GM12878 (cell line): ENCODE results near the gene TUBGCP2. TPM values are rescaled to one million over a fixed set of nuclear protein-coding genes. Genes with fewer than 3 reads are reported as not detected.
A peak's percentile ranks its signal among the peaks of the same experiment; 100 is the strongest.

ENCODE experiments used
- ATAC-seq: fragments of 200-7000 bp; cut with Tn5 transposase; 3 replicates; pipeline ENCODE4 v1.9.1; 2020; ENCODE audit warnings: mild to moderate bottlenecking, moderate library complexity
- BruUV-seq: library from RNA; stranded (reverse); fragments of 400-500 nt; replicated peaks from 2 replicates; lab custom pipeline; 2021; lab: Mats Ljungman, UMichigan
- CTCF ChIA-PET: fragments of 300-600 bp; sonication (Branson Sonifier 250); formaldehyde crosslinking; extraction: SDS; loops from one replicate; lab custom pipeline; 2021; ENCODE audit warnings: inconsistent platforms; lab: Yijun Ruan, JAX
- POLR2A ChIA-PET: fragments of 350-600 bp; formaldehyde crosslinking; extraction: SDS; loops from one replicate; lab custom pipeline; 2021; ENCODE audit warnings: inconsistent platforms; lab: Charles Lee
- RAD21 ChIA-PET: fragments of 300-600 bp; sonication (Branson Sonifier 250); formaldehyde crosslinking; loops from one replicate; lab custom pipeline; 2023; ENCODE audit warnings: antibody characterized with exemption; ENCODE audit not compliant: unreplicated experiment; lab: Charles Lee
- SMC1A ChIA-PET: fragments of 300-600 bp; sonication (Branson Sonifier 250); formaldehyde crosslinking; loops from one replicate; lab custom pipeline; 2023; ENCODE audit not compliant: unreplicated experiment, uncharacterized antibody; lab: Charles Lee
- DNase-seq: peaks from one replicate; pipeline ENCODE4 v3.0.0-alpha.2; 2011; ENCODE audit warnings: low read depth, low spot score
- FAIRE-seq: peaks from 3 replicates; lab custom pipeline; 2011; peaks lifted over from hg19 to GRCh38; lab: Jason Lieb, UNC
- H2AFZ ChIP-seq: 2 replicates; pipeline ENCODE4 v1.6.0; 2011; ENCODE audit warnings: low read depth, low read length, control low read depth; ENCODE audit not compliant: control insufficient read depth
- H3K27ac ChIP-seq: 2 replicates; pipeline ENCODE4 v1.5.1; 2011; ENCODE audit warnings: control low read depth; ENCODE audit not compliant: control insufficient read depth, insufficient read depth
- H3K27me3 ChIP-seq, 2 experiments: replicated peaks in 1 of 2; 2 replicates each; pipeline versions ENCODE4 v1.6.0 to v1.6.1; 2011; ENCODE audit warnings: low read length in 1 of 2; ENCODE audit not compliant: control insufficient read depth in 2 of 2, insufficient read depth in 2 of 2
- H3K36me3 ChIP-seq, 2 experiments: 2 replicates each; pipeline ENCODE4 v1.5.1; 2011; ENCODE audit warnings: low read length in 1 of 2; ENCODE audit not compliant: control insufficient read depth in 2 of 2, insufficient read depth in 2 of 2
- H3K4me1 ChIP-seq: 2 replicates; pipeline ENCODE4 v1.6.1; 2011; ENCODE audit warnings: mild to moderate bottlenecking, low read length, moderate library complexity, mixed read lengths; ENCODE audit not compliant: control insufficient read depth, insufficient read depth
- H3K4me2 ChIP-seq: 2 replicates; pipeline ENCODE4 v1.6.0; 2011; ENCODE audit warnings: control low read depth; ENCODE audit not compliant: control insufficient read depth, insufficient read depth
- H3K4me3 ChIP-seq: fragments of 200-600 bp; sonication (generic); 2 replicates; pipeline ENCODE4 v1.5.1; 2016
- H3K79me2 ChIP-seq: 2 replicates; pipeline ENCODE4 v1.6.0; 2011; ENCODE audit warnings: low read length; ENCODE audit not compliant: control insufficient read depth, insufficient read depth
- H3K9ac ChIP-seq: 2 replicates; pipeline ENCODE4 v1.8.0; 2011; ENCODE audit warnings: low read length, control low read depth, mixed read lengths; ENCODE audit not compliant: control insufficient read depth, insufficient read depth
- H3K9me3 ChIP-seq: replicated peaks from 3 replicates; pipeline ENCODE4 v1.5.1; 2011; ENCODE audit warnings: mild to moderate bottlenecking, low read length; ENCODE audit not compliant: control insufficient read depth, insufficient read depth
- H4K20me1 ChIP-seq: 2 replicates; pipeline ENCODE4 v1.6.0; 2011; ENCODE audit not compliant: control insufficient read depth, insufficient read depth
- ASH2L ChIP-seq: fragments of 300-600, 200-600 bp; sonication (generic); IDR thresholded peaks from 2 replicates; pipeline ENCODE4 v1.6.1; 2017; ENCODE audit warnings: low read depth, mild to moderate bottlenecking, borderline replicate concordance
- BHLHE40 ChIP-seq, 2 experiments: fragments of 450-650 bp in 1 of 2; IDR thresholded peaks; 2 replicates each; pipeline ENCODE4 v1.6.1; 2011 to 2017; ENCODE audit warnings: low read depth in 2 of 2, borderline replicate concordance in 1 of 2, improper control_type of control experiment in 1 of 2, low read length in 1 of 2, mild to moderate bottlenecking in 1 of 2
- CBX3 ChIP-seq: fragments of 200-600 bp; sonication (generic); IDR thresholded peaks from 2 replicates; pipeline ENCODE4 v1.6.1; 2016; ENCODE audit warnings: low read depth, borderline replicate concordance
- EED ChIP-seq: sonication (generic); IDR thresholded peaks from 2 replicates; pipeline ENCODE4 v1.6.1; 2016; ENCODE audit warnings: antibody characterized with exemption, low read depth
- ESRRA ChIP-seq: IDR thresholded peaks from 2 replicates; pipeline ENCODE4 v1.6.1; 2012; ENCODE audit warnings: mild to moderate bottlenecking, low read length, improper control_type of control experiment
- GATAD2B ChIP-seq: fragments of 450-650 bp; conservative IDR thresholded peaks from 2 replicates; pipeline ENCODE4 v1.6.1; 2017; ENCODE audit warnings: low read depth, mild to moderate bottlenecking, moderate library complexity
- HDAC6 ChIP-seq: fragments of 200-600 bp; sonication (generic); IDR thresholded peaks from one replicate; pipeline ENCODE4 v1.8.0; 2017; ENCODE audit warnings: antibody characterized with exemption; ENCODE audit not compliant: unreplicated experiment
- MEF2B ChIP-seq: fragments of 450-650 bp; IDR thresholded peaks from 2 replicates; pipeline ENCODE4 v1.6.1; 2018; ENCODE audit warnings: mild to moderate bottlenecking, moderate library complexity; ENCODE audit not compliant: partially characterized antibody, poor library complexity, severe bottlenecking
- NFYB ChIP-seq: IDR thresholded peaks from 2 replicates; pipeline ENCODE4 v1.6.1; 2011; ENCODE audit warnings: low read depth, mild to moderate bottlenecking, low read length, improper control_type of control experiment, moderate library complexity; ENCODE audit not compliant: insufficient read depth
- PAX5 ChIP-seq: IDR thresholded peaks from 2 replicates; pipeline ENCODE4 v1.6.1; 2011; ENCODE audit warnings: low read depth, low read length, borderline replicate concordance
- POLR2A ChIP-seq: IDR thresholded peaks from 2 replicates; pipeline ENCODE4 v1.6.1; 2011; ENCODE audit warnings: low read depth, mild to moderate bottlenecking, low read length
- POLR2AphosphoS5 ChIP-seq: IDR thresholded peaks from 2 replicates; pipeline ENCODE4 v1.6.1; 2011; ENCODE audit warnings: mild to moderate bottlenecking, low read length, inconsistent platforms
- POU2F2 ChIP-seq: IDR thresholded peaks from 3 replicates; pipeline ENCODE4 v1.6.1; 2011; ENCODE audit warnings: low read depth, mild to moderate bottlenecking, low read length, borderline replicate concordance
- SREBF1 ChIP-seq: IDR thresholded peaks from 2 replicates; pipeline ENCODE4 v1.6.1; 2012; ENCODE audit warnings: mild to moderate bottlenecking, low read length
- SREBF2 ChIP-seq: IDR thresholded peaks from 2 replicates; pipeline ENCODE4 v1.6.1; 2012; ENCODE audit warnings: mild to moderate bottlenecking, low read length
- ZNF274 ChIP-seq: IDR thresholded peaks from one replicate; pipeline ENCODE4 v1.8.0; 2011; ENCODE audit not compliant: insufficient read length, insufficient read depth
- WGBS: methylation state at CpG from one replicate; pipeline ENCODE4 v1.1.6; 2016; ENCODE audit warnings: low lambda C conversion rate; ENCODE audit not compliant: insufficient replicate concordance, insufficient coverage; ENCODE audit errors: missing lambda C conversion rate; 5-methylcytosine and 5-hydroxymethylcytosine counted together
- in situ Hi-C: fragments of 300-500 bp; cut with MboI; formaldehyde crosslinking; loops from 9 replicates; pipeline ENCODE4 v1.14.3; 2018; ENCODE audit warnings: mixed read lengths
- intact Hi-C: fragments of 100-400 bp; cut with micrococcal nuclease; formaldehyde crosslinking; loops from one replicate; pipeline ENCODE4 v1.14.2; 2022; ENCODE audit not compliant: unreplicated experiment
- polyA plus RNA-seq, 11 experiments: library from polyadenylated mRNA; depleted of rRNA in 4 of 11; unstranded in 6 of 11; stranded (reverse) in 5 of 11; fragments of >200 nt; fragmentation: Nextera tagmentation in 4 of 11; fragmentation: Illumina TruSeq in 1 of 11; extraction: Ambion mirVana in 4 of 11; extraction: Trizol in 1 of 11; gene quantifications; 1 replicate in 1 of 11; 2 replicates in 10 of 11; pipeline versions ENCODE4 v1.2.1 to v1.2.3, GENCODE V29; 2011 to 2016; ENCODE audit warnings: inconsistent platforms in 2 of 11, missing spikeins in 2 of 11, low read depth in 1 of 11
- total RNA-seq, 4 experiments: library from RNA; depleted of rRNA in 3 of 4; stranded (reverse); fragments of >200 nt in 3 of 4; fragmentation: Illumina TruSeq in 1 of 4; extraction: Trizol in 1 of 4; gene quantifications; 2 replicates each; pipeline versions ENCODE4 v1.2.1 to v1.2.3, GENCODE V29; 2013 to 2021
- TF ChIP-seq, protein P1 (sequence below): fragments of 450-650 bp; conservative IDR thresholded peaks from 2 replicates; pipeline ENCODE4 v1.6.1; 2017; ENCODE audit warnings: mild to moderate bottlenecking, moderate library complexity
- TF ChIP-seq, protein P2 (sequence below): IDR thresholded peaks from 2 replicates; pipeline ENCODE4 v1.6.1; 2011; ENCODE audit warnings: borderline replicate concordance, low read depth, mild to moderate bottlenecking, moderate library complexity, mixed read lengths, low read length; ENCODE audit not compliant: insufficient read depth; ENCODE audit errors: extremely low read length
- TF ChIP-seq, protein P3 (sequence below): IDR thresholded peaks from 2 replicates; pipeline ENCODE4 v1.6.1; 2011; ENCODE audit warnings: mild to moderate bottlenecking, low read depth, low read length, moderate library complexity; ENCODE audit not compliant: insufficient replicate concordance

Gene TUBGCP2
- total and polyA plus RNA-seq, 10 of the 15 experiments (the other 5 are each of a cell fraction or from before 2014, with no cell fraction given): 4.8 to 47.1 (median 34.7) TPM

DNA sequence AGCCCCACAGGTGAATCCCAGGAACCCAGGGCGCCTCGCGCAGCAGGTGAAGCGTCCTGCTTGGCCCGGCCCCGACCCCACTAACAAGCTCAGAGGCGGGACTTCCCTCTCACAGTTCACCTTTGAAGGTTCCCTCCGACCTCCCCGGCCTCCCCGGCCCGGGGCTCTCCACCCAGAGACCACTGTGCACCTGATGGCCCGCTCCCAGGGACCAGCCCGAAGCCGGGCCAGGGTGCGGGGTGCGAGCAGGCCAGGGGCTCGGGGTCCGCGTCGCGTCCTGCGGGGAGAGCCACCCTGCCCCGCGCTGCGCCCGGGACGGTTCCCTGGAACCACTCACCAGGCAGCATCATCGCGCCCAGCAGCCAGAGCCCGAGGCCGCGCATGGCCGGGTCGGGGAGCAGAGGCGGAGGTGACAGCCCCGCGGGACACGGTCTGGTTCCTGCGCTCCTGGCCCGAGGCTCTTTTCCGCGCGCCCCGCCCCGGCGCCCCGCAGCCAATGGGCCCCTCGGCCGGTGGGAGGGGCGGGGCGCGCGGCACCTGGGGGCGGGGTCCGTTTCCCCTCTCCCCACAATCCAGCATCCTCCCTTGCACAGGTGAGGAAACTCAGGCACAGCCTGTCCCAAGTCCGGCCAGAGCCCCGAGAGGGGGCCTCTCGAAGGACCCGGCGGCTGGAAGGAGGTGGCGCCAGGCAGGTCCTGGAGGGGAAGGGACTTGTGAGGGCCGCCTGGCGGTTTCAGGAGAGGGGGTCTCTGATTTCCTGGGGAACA lies 32.1 kb downstream of the TUBGCP2 start, which contains the start of gene ADAM8:
ADAM8 (minus strand) TSS at position 434 of the 767 bp plus-strand sequence; CDS start at position 383, 51 bp downstream.
- SMC1A ChIA-PET: interaction anchor here (1.5 to 1.7 kb wide), 2 partner anchors 19 to 114 kb away, joined by 4 to 5 read pairs; no protein-coding TSS in a partner anchor
- H3K9ac ChIP-seq: peak within 1 kb of the TSS; percentile 92
- TF ChIP-seq BHLHE40 (IDR thresholded peaks at IDR 0.05; ENCODE audit: borderline replicate concordance in 1 of 2, low read depth in 2 of 2, low read length in 1 of 2) (peak in 1 of 2 experiments; percentile 33; a peak in 1 of 4 replicates), ASH2L (no peak), HDAC6 (no peak), ESRRA (no peak), NFYB (no peak), POLR2AphosphoS5 (peak; percentile 63; the same call in 1 of the 2 replicates), PAX5 (peak; percentile 87), ZNF274 (no peak), MEF2B (no peak), POU2F2 (0 out of 3 replicates have a peak, but pooled peaks have one; percentile 17), POLR2A (peak; percentile 90), SREBF1 (no peak), EED (no peak), CBX3 (no peak), GATAD2B (peak; percentile 61; the same call in 1 of the 2 replicates), SREBF2 (no peak)
- TF ChIP-seq, protein P1, sequence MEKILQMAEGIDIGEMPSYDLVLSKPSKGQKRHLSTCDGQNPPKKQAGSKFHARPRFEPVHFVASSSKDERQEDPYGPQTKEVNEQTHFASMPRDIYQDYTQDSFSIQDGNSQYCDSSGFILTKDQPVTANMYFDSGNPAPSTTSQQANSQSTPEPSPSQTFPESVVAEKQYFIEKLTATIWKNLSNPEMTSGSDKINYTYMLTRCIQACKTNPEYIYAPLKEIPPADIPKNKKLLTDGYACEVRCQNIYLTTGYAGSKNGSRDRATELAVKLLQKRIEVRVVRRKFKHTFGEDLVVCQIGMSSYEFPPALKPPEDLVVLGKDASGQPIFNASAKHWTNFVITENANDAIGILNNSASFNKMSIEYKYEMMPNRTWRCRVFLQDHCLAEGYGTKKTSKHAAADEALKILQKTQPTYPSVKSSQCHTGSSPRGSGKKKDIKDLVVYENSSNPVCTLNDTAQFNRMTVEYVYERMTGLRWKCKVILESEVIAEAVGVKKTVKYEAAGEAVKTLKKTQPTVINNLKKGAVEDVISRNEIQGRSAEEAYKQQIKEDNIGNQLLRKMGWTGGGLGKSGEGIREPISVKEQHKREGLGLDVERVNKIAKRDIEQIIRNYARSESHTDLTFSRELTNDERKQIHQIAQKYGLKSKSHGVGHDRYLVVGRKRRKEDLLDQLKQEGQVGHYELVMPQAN: 0 out of 2 replicates have a peak, but pooled peaks have one; percentile 56
- TF ChIP-seq, protein P2, sequence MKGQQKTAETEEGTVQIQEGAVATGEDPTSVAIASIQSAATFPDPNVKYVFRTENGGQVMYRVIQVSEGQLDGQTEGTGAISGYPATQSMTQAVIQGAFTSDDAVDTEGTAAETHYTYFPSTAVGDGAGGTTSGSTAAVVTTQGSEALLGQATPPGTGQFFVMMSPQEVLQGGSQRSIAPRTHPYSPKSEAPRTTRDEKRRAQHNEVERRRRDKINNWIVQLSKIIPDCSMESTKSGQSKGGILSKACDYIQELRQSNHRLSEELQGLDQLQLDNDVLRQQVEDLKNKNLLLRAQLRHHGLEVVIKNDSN: no peak
- TF ChIP-seq, protein P3, sequence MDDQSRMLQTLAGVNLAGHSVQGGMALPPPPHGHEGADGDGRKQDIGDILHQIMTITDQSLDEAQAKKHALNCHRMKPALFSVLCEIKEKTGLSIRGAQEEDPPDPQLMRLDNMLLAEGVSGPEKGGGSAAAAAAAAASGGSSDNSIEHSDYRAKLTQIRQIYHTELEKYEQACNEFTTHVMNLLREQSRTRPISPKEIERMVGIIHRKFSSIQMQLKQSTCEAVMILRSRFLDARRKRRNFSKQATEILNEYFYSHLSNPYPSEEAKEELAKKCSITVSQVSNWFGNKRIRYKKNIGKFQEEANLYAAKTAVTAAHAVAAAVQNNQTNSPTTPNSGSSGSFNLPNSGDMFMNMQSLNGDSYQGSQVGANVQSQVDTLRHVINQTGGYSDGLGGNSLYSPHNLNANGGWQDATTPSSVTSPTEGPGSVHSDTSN: no peak

More for the DNA sequence above, 32.1 kb downstream of the TUBGCP2 start, which contains the start of gene ADAM8:
- BruUV-seq: no TSS peak
- Histone ChIP-seq H3K27ac (peak within 1 kb of the TSS; percentile 96), H3K79me2 (peaks cover 23% of the 10 kb centered on the region), H3K9me3 (no peaks in the 10 kb centered on the region), H2AFZ (peak within 1 kb of the TSS; percentile 58), H4K20me1 (no peaks in the 10 kb centered on the region; the same call in 1 of the 2 replicates), H3K36me3 (peaks cover 3 to 19% of the 10 kb centered on the region in 2 experiments; a peak in 3 of 4 replicates), H3K4me3 (peak within 1 kb of the TSS; percentile 94), H3K27me3 (no peaks in the 10 kb centered on the region), H3K4me2 (peak within 1 kb of the TSS; percentile 90), H3K4me1 (peaks cover 33% of the 10 kb centered on the region)
- intact Hi-C loops (no loop called here), in situ Hi-C loops (no loop called here)
- WGBS: 9% methylated on average over 34 of the region's 63 CpGs
- FAIRE-seq (peak; percentile 86), ATAC-seq (peak; percentile 77), DNase-seq (no peak)
- POLR2A ChIA-PET: interaction anchor here (0.6 to 0.9 kb wide), 2 partner anchors 10 to 16 kb away, joined by 3 read pairs; no protein-coding TSS in a partner anchor
- CTCF ChIA-PET: interaction anchor here (1.6 to 3.2 kb wide), 2 partner anchors 31 to 130 kb away, joined by 4 to 15 read pairs; no protein-coding TSS in a partner anchor
- RAD21 ChIA-PET: interaction anchor here (1.4 kb wide), 1 partner anchor 19 kb away, joined by 3 read pairs; no protein-coding TSS in a partner anchor
